Anterior cingulate cortex (tissue), 58 donors: ENCODE results near the gene WDR54.
"Not testable (repeated sequence)": the region's sequence is repeated elsewhere in the genome, so short reads cannot be mapped to it uniquely, and the experiment has no call there.

ENCODE experiments used
- DNase-seq, 58 donors: peaks; one replicate each; lab custom pipeline; 2025; lab: John Stamatoyannopoulos, UW

WDR54 gene

DNA sequence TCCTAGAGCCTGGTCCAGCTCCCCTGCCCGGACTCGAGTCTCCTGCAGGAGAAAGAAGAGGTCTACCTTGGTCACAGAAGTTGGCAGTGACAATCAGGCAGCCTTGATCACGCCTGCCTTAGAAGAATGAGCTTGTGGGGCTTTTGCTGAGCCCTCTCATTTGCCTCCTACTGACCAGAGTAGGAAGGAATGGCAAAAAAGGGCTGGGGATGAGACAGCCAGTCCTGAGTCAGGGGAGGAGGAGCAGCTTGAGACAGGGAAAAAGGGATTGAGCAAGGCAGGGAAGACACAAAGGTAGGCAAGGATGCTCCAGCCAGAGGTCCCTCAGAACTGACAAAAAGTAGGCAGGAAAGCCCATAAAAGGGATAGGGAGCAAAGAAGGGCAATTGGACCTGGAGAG, 6.0 kb downstream of the WDR54 start:
- no peak for DNase-seq

DNA sequence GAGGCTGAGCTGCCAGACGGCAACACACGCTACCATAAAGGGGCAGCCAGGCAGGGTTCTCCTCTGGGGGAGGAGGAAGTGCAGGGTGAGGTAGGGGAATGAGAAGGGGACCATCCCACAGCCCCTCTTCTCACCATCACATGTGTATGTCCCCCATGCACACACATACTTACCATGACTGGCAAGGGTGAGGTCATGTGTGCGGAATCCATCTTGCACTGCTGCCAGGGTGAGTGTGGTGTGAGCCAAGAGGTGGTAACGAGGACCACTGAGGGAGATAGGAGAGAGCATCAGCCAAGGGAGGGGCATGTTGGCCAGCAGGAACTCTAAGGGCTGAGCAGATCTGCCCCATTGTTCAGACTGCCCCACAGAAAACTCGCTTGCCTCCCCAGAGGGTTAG, 7.1 kb downstream of the WDR54 start:
- no peak for DNase-seq

DNA sequence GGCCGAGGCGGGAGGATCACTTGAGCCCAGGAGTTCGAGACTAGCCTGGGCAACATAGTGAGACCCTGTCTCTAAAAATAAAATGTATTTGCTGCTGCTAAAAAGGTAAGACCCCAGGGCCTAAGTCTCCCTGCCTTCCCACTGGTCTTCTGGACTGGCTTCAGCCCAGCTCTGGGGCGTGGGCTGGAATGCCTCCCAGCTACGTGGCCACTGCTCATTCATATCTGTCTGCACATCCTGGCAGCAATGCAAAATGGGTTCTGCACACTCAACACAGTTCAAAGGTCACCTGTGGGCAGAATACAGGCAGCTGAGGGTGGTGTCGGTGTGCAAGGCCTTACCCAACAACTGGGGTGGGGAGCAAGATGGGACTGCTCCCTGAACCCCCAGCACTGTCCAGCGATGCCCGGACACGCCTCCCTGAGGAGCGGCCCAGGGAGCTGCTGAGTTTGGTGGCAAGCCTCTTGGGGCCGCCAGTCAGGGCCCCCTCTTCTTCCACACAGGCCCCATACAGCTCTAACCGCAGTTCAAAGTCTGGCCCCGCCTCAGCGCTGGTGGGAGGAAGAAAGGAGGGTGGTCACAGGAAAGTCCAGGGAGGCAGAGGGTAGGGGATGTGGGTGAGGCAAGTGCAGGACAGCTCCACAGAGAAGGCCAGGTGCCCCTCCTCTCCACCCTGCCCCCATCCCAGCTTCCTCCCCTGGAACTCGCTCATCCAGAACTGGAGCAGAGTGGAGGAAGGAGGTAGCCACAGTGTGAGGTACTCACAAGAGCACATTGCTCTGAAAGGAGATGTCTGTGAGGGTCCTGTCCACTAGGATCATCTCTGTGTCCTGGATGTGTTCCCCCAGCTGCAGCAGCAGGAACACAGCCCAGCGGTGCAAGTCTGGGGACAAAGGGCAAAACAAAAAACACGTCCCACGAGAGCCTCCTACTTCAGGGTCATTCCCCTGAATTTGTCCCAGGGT, 8.2 kb downstream of the WDR54 start:
- no peak for DNase-seq

DNA sequence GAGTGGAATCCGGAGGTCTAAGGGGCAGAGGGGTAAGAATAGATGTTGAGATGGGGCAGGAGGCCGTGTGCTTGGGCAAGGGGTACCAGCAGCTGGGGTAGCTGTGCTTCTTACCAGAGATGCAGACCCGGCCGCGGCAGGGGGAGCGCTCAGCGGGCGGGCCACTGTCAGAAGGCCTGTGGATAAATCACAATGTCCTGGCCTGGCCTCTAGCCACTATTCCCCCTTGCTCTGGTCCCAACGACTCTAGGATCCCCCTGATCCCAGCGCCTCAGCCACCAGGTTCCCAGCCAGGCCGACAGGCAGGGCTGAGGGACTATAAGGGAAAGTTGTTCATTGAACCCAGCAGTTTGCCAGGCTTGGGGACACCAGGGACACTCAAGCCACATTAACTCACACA, 9.0 kb downstream of the WDR54 start:
- no peak for DNase-seq

DNA sequence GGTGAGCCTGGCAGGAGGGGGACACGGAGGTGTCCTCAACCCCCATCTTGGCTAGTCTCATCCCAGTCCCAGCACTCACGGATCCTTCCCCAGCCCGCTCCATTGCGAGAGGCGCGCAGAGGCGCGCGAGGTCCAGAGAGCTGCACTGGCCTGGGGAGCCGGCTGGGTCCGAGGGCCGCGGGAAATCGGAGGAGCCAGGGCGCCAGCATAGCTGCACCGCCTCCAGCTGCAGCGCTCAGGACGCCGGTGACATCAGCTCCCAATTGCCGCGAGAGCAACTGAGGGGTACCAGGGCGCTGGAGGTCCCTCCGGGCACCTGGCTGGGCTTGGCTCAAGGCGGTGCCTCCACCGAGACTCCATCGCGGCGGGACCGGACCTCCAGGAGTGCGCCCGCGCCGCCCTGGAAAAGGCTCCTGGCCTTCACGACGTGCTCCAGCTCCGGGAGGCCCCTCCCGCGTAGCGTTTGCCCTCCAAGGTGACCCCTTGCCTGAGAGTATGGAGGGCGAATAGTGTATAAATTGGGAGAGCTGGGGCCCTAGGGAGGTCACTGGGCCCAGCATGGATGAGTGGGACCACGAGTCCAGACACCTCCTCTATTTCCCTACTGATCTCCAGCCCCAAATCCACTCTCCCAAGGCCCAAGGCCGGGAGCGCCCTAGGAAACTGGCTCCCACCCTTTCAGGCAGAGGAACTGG, 14.7 kb downstream of the WDR54 start:
- DNase-seq, result no peak

DNA sequence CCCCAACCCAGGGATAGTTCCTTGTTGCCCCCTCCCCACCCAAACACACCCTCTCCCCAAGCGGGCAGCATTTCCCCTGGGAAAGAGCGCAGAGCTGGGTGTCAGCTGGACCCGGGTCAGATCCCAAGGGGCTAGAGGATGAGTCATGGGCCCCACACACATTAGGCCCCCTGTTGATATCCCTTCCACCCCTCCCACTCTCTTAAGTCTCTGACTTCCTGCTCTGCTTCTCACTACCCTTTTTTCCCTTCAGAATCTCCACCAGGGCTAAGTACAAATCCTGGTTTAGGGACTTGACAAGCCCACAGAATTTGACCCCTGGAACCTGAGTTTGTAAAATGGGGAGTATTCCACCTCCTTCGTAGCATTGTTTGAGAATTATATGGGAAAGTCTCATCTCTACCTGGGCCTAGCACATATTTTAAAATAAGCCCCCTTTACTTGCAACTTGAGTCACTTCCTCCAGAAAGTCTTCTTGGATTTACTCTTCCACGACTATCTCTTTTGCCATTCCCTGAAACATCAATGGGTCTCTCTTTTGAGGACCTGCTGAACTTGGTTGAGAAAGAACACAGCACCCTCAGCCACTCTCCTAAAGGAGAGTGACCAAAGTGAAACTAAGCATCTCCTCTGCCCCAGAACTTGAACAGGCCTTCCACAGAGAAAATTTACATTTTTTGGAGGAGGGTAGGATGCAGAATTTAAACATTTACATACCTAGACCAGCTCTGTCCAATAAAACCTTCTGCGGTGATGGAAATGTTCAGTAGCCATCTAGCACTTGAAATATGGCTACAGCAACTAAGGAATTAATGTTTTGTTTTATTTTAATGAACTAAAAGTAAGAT, 15.5 kb downstream of the WDR54 start:
- DNase-seq, result no peak

DNA sequence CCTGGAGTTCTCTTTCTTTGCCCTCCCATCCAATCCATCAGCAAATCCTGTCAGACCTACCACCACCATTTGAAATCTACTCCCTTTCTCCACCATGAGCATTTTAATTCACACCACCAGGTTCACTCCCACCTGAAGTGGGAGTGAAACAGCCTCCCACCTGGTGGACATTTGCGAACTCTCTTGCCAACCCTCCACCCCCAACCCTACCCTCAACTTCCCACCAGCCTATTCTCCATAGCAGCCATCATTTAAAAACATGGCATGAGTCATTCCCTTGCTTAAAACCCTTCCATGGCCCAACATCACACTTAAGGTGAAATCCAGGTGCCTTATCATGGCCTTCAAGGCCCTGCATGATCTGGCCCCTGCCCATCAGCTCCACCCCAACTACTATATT, 16.7 kb downstream of the WDR54 start:
- no peak for DNase-seq

DNA sequence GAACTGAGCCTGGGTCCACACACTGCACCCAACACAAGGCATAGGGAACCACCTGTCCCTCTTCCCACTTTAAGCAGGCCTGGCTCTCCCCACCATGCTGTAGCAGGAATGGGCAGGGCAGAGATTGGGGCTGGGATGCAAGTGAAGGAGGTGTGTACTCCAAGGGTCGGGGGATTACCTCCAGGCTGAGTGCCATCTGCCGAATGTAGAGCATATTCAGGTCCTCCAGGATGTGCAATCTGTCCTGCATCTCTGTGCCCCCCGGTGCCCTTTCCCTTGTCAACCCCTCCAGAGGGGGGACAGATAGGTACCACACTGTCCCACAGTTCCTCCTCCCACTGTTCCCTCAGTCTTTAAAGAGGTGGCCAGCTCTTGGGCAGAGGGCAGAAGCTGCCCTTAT, 17.8 kb downstream of the WDR54 start:
- DNase-seq, result no peak

DNA sequence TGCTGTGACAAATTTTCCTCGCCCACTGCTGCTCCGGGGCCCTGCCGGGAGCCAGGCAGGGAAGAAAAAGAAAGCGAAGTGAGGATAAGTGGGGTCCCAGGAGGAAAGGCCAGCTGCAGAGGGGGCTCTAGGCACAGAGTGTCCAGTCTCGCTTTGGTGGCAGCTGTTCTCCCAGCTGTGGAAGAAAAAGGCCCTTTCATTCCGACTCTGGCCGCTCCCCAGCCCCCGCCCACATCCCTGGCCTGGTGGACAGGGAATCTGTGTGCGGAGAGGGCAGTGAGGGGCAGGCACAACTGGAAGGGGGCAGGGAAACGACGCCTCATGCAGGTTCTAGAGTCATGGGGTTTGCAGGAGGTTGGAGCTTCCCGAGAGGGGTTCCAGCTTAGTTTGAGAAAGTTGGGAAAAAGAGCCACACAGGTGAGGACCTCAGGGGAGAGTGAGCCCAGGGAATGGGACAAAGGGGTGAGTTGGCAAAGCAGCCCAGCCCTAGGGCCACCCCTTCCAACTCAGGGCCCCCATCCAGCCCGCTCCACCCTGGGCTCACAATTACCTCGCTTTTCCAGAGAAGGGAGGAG, 18.4 kb downstream of the WDR54 start:
- peak in 57 of 58 donors; percentile 10 to 96 (median 78) for DNase-seq

DNA sequence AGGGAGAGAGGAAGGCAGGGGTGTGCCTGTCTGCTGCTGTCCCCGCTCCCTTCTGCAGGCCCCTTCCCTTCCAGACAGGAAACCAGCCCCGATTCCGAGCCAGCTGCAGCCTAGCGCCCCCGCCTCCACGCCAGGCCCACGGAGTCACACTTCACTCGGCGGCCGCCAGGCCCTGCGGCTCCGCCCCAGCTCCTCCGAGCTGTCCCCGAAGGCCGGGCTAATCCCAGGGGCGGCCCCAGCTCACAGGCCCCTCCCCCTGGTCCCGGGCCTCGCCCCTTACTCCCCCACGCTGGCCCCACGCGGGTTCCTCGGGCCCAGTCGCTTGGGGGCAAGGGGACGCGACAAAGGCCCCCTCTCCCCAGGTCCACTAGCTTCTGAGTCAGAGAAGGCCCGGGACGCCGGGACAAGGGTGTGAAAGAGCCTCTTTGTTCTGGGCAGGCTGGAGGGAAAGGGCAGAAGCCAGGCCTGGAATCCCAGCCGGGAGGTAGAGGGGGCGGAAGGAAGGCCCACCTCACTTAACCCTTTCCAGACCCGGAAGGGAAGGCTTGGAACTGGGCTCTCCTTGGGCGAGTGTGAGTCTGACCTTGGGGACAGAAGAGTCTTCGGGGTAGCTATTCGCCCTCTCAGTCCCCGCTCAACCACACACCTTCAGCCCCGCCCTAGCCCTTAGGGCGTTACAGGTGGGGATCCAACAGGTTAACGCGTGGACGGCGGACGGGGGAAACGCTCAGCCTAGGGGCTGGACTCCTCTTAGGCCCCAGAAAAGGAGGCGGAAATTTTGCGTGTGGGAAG, 19.0 kb downstream of the WDR54 start:
- DNase-seq, result peak in 56 of 58 donors; percentile 37 to 95 (median 84)

DNA sequence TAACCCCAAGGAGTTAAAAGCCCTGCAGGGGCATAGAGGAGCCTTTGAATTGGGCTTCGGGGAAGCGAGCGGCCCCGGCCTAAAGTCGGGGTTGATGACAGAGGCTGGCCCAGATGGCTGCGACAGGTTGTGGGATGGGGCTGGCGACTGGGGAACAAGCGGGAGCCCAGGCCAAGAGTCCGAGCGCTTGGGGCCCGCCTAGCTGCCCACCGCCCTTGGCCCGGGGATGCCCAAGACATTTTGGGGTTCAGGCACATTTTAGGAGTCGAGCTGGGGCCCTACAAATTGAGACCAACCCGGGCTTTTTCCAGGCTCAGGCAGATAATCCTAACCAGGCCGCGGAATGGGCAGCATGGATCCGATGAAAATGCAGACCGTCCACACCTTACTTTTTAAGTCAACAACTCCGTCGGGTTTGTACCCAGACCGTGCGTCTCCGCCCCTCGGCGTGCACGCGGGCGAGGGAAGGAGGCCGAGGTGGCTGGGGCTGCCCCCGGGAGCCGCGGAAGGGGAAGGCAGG, 19.7 kb downstream of the WDR54 start:
- DNase-seq, result peak in 10 of 58 donors; percentile 14 to 70 (median 52)

DNA sequence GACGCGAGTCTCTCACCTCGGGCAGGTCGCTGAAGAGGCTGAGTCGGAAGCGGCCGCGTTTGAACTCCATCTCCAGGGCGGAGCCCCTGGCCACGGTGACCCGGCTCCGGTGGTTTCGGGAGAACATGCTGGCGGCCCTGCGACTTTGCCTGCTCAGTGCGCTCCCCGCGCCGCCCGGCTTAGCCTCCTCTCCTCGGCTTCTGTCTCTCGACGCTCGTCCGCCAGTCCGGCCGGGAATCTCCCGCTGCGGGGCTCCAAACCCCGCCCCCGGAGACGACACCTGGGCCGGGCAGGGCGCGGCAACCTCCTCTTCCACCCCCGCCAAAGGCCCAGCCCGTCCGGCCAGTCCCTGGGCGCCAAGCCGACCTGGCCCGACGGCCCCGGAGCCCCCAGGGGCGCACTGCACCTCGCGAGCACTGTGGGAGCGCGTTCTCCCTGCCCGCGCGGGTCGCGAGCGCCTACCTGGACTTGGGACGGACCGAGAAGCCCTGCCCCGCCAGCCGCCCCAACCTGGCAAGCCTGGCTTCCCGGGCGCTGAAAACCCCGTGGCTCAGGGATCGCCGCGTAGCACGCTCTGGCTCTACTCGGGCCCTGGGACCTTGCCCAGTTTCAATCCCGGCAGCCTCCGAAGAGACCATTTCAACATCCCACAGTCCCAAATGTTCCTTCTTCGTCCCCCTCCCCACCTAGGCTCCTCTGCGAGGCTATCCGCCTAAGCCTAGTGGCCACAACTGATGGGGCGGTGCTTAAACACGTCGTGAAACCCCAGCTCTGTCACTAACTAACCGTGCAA, 20.4 kb downstream of the WDR54 start, which contains the start of gene RTKN:
TSS of gene RTKN (minus strand) at position 248 of the 793 bp plus-strand sequence. CDS start at position 127, 121 bp downstream.
- peak in 5 of 58 donors; percentile 25 to 40 (median 32) for DNase-seq

DNA sequence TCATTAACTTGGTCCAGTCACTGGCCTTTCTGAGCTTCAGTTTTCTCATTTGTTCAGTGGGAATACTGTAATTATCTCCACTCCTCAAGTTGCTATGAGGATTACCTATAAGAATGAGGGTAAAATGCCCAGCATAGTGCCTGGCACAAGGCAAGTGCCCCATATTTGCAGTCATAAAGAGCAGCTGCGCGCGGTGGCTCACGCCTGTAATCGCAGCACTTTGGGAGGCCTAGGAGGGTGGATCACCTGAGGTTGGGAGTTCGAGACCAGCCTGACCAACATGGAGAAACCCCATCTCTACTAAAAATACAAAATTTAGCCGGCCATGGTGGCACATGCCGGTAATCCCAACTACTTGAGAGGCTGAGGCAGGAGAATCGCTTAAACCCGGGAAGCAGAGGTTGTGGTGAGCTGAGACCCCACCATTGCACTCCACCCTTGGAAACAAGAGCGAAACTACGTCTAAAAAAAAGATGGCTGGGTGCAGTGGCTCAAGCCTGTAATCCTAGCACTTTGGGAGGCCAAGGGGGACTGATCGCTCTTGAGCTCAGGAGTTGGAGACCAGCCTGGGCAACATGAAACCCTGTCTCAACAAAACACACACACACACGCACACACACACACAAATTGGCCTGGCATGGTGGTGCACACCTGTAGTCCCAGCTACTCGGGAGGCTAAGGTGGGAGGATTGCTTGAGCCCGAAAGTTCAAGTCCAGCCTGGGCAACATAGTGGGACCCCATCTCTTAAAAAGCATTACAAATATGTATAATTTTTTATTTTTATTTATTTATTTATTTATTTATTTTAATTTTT, 21.2 kb downstream of the WDR54 start:
- not testable (repeated sequence) for DNase-seq

DNA sequence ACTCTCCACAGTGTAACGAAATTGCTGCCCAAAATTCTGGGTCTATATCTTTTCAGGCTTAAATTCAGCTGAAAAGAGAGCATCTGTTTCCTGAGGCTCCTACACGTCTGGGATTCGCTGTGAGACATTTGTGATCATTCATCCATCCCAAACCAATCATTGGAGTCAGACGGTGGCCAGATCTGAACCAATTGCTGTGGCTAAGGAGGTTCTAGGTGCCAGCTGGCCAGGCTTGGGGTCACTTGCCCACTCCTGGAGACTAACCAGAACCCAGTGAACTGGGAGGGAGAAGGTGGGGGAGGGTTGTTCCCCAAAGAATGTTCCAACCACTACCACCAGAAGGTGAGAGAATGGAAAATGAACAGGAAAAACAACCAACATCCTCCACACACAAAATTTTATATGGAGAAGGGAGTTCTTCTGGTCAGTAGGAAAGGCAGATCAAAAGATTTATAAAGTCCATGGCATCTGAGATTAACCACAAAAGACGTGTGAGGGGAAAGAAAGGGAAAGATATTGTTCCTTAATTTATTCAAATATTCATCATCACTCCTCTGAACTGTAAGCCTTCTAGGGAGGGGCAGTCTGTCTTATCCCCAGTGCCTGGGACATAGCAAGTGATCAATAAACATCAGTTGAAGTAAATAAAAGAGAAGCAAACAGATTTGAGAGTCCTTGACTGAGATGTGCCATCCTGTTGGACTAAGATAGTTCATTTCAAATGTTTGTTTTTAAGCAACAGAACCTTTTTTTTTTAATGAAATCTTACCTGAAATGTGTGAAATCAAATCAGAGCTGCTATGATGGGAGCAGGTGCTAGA, 23.2 kb downstream of the WDR54 start:
- DNase-seq, result no peak

DNA sequence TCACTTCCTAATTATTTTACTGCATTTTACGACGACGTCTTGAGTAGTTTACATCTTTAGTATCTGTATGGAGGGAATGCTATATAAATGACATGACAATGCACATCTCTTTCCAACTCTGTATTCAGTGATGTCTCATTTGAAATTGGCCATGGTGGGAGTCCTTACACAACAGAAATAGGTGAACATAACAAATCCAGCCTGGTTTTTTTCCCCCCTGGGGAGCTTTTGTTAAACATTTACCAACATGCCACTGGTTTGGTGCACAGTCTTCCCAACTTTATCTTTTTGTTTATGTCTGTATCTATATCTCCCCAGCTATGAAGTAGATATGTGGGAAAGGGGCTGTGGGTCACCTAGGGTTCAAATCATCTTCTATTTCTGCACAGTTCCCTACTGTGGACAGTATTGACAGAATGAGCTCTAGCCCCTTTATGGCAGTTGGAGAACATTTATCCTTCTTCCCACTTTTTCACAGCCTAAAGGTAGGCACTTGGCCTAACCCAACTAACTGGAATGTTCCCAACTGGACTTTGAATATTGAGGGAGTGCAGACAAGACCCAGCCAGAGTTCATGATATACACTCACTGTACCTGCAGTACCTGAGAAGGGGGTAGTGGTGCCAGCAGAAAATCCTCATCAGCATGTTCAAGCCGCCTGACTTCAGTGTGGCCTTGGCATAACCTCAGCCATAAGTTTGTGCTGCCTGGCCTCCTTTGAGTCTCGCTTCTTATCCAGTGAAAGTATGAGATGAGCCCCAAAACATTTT, 25.9 kb downstream of the WDR54 start:
- DNase-seq, result no peak

DNA sequence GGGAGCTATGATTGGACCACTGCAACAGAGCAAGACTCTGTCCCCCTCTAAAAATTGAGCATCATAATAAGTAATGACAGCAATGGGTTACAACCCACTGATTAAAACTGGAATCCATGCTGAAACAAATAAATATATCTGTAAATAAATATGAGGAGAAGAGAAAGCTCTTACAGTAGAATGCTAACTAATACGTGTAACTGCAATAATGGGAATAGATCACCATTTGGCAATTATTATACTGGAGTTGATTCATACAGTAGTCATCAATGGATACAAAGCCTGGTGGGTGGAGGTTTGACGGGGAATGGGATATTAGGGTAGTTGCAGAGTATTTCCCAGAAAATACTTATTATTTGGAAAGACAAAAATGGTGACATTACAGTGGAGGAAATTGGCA, 27.2 kb downstream of the WDR54 start:
- DNase-seq, result no peak
